Measurements from ENCODE around the gene SEMA6D. TPM values are rescaled to one million over a fixed set of nuclear protein-coding genes. Genes with fewer than 3 reads are reported as not detected.
A peak's percentile ranks its signal among the peaks of the same experiment; 100 is the strongest.

Gene SEMA6D
- polyA plus RNA-seq, 1 donor (not counting 4 experiments of a cell fraction or from before 2014, with no cell fraction given): 0.67 TPM

- no peaks in the 10 kb centered on the region for H3K36me3 ChIP-seq (ENCODE audit: control insufficient read depth in 2 of 2, extremely low read depth in 1 of 2, insufficient read depth in 2 of 2, low read length in 2 of 2)
- no peak overlapping the region for H3K4me2 ChIP-seq (ENCODE audit: control insufficient read depth, extremely low read depth, insufficient read depth, low read depth, low read length)
- H3K4me3 ChIP-seq (ENCODE audit: control insufficient read depth in 2 of 3, extremely low read depth in 1 of 3, insufficient read depth in 2 of 3, low read depth in 1 of 3, low read length in 3 of 3): no peak overlapping the region
- H3K9ac ChIP-seq (ENCODE audit: control insufficient read depth, extremely low read depth, insufficient read depth, low read length): no peak overlapping the region
- dilution Hi-C loops (cut with MboI; ENCODE audit: extremely low pct_ligation_motif_present, low sequenced_read_pairs): no loop called here
- no peak for TF ChIP-seq CTCF (optimal IDR thresholded peaks at IDR 0.05 in 1 of 3, IDR thresholded peaks at IDR 0.05 in 1 of 3, conservative IDR thresholded peaks at IDR 0.05 in 1 of 3; ENCODE audit: extremely low read depth in 1 of 3, insufficient read depth in 2 of 3, low read length in 3 of 3)
- no peak for TF ChIP-seq EZH2 (IDR thresholded peaks at IDR 0.05; ENCODE audit: low read length)
- H3K27ac ChIP-seq (ENCODE audit: control insufficient read depth, insufficient read depth, low read length): no peak overlapping the region
- no peak for DNase-seq (ENCODE audit: low read depth, low spot score)
- H3K4me1 ChIP-seq (ENCODE audit: control insufficient read depth, extremely low read depth, insufficient read depth, low read length): peaks cover 35% of the 10 kb centered on the region
- no peaks in the 10 kb centered on the region for H4K20me1 ChIP-seq (ENCODE audit: control insufficient read depth, extremely low read depth, insufficient read depth, low read length)
- no peaks in the 10 kb centered on the region for H3K27me3 ChIP-seq (ENCODE audit: control insufficient read depth, extremely low read depth, insufficient read depth, low read length)
- H2AFZ ChIP-seq (ENCODE audit: control insufficient read depth, low read length): no peak overlapping the region
- FAIRE-seq: peak; percentile 44
- no peaks in the 10 kb centered on the region for H3K9me3 ChIP-seq (ENCODE audit: control insufficient read depth, low read depth, low read length)
- no peaks in the 10 kb centered on the region for H3K9me1 ChIP-seq (ENCODE audit: control insufficient read depth, extremely low read depth, insufficient read depth, low read length)
- no peaks in the 10 kb centered on the region for H3K79me2 ChIP-seq (ENCODE audit: control insufficient read depth, insufficient read depth, low read length)
Observed at GRCh38 chr15:47813748-47814384, 96.6 kb downstream of the SEMA6D start.

DNA sequence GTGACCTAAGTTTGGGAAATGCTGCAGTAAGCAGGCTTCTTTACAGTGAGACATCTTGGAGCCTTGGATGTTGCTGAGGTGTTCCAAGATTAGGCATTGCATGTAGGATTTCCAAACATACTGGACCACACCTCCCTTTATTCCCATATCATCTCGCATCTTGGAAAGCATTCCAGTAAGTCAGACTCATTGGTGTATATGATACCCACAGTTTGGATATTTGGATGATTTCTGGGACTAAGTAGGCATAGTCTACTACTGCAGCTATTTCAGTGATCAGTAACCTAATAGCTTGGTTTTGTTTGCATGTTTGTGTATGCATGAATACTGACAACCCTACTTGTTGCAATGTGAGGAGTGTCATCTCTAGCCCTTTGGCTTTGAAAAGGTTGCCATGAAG lies 97.3 kb downstream of the SEMA6D start:
- Histone ChIP-seq H3K4me2 (ENCODE audit: control insufficient read depth, extremely low read depth, insufficient read depth, low read depth, low read length) (no peak overlapping the region), H3K27me3 (ENCODE audit: control insufficient read depth, extremely low read depth, insufficient read depth, low read length) (no peaks in the 10 kb centered on the region), H2AFZ (ENCODE audit: control insufficient read depth, low read length) (no peak overlapping the region), H3K9me1 (ENCODE audit: control insufficient read depth, extremely low read depth, insufficient read depth, low read length) (no peaks in the 10 kb centered on the region), H3K36me3 (ENCODE audit: control insufficient read depth in 2 of 2, extremely low read depth in 1 of 2, insufficient read depth in 2 of 2, low read length in 2 of 2) (no peaks in the 10 kb centered on the region), H3K4me1 (ENCODE audit: control insufficient read depth, extremely low read depth, insufficient read depth, low read length) (peaks cover 37% of the 10 kb centered on the region), H3K9ac (ENCODE audit: control insufficient read depth, extremely low read depth, insufficient read depth, low read length) (no peak overlapping the region), H3K9me3 (ENCODE audit: control insufficient read depth, low read depth, low read length) (no peaks in the 10 kb centered on the region), H3K79me2 (ENCODE audit: control insufficient read depth, insufficient read depth, low read length) (no peaks in the 10 kb centered on the region), H4K20me1 (ENCODE audit: control insufficient read depth, extremely low read depth, insufficient read depth, low read length) (no peaks in the 10 kb centered on the region), H3K4me3 (ENCODE audit: control insufficient read depth in 2 of 3, extremely low read depth in 1 of 3, insufficient read depth in 2 of 3, low read depth in 1 of 3, low read length in 3 of 3) (no peak overlapping the region), H3K27ac (ENCODE audit: control insufficient read depth, insufficient read depth, low read length) (no peak overlapping the region)
- TF ChIP-seq EZH2 (IDR thresholded peaks at IDR 0.05; ENCODE audit: low read length) (no peak), CTCF (optimal IDR thresholded peaks at IDR 0.05 in 1 of 3, IDR thresholded peaks at IDR 0.05 in 1 of 3, conservative IDR thresholded peaks at IDR 0.05 in 1 of 3; ENCODE audit: extremely low read depth in 1 of 3, insufficient read depth in 2 of 3, low read length in 3 of 3) (no peak)
- dilution Hi-C loops (cut with MboI; ENCODE audit: extremely low pct_ligation_motif_present, low sequenced_read_pairs): no loop called here
- no peak for DNase-seq (ENCODE audit: low read depth, low spot score)
- FAIRE-seq: peak; percentile 56
